K562 (cell line): ENCODE measurements around the gene SGIP1. TPM values are rescaled to one million over a fixed set of nuclear protein-coding genes. Genes with fewer than 3 reads are reported as not detected.

Source experiments
- ATAC-seq: fragments of 200-7000 bp; cut with Tn5 transposase; 3 replicates; pipeline ENCODE4 v1.9.1; 2020; ENCODE audit warnings: moderate library complexity
- BruUV-seq: library from RNA; stranded (reverse); fragments of 400-500 nt; replicated peaks from 2 replicates; lab custom pipeline; 2021; lab: Mats Ljungman, UMichigan
- CTCF ChIA-PET: fragments of 300-600 bp; formaldehyde crosslinking; extraction: SDS; loops from one replicate; lab custom pipeline; 2021; ENCODE audit warnings: low intra/inter-chr PET ratio; lab: Yijun Ruan, JAX
- POLR2A ChIA-PET: fragments of 300-600, 350-650 bp; sonication (Branson Sonifier 250); formaldehyde crosslinking; extraction: SDS; loops from one replicate; lab custom pipeline; 2021; ENCODE audit warnings: antibody characterized with exemption, inconsistent platforms; lab: Yijun Ruan, JAX
- DNase-seq, 4 experiments: peaks; one replicate each; pipeline versions ENCODE4 v3.0.0 to v3.0.0-alpha.2; 2011 to 2018; ENCODE audit warnings: low spot score in 3 of 4, mixed read lengths in 3 of 4; ENCODE audit errors: extremely low read depth in 1 of 4
- FAIRE-seq: peaks from 2 replicates; lab custom pipeline; 2011; peaks lifted over from hg19 to GRCh38; lab: Jason Lieb, UNC
- H2AFZ ChIP-seq: 2 replicates; pipeline ENCODE4 v1.6.0; 2011; ENCODE audit warnings: low read depth, low read length, control low read depth, inconsistent platforms
- H3K27ac ChIP-seq: fragments of 200-600 bp; 3 replicates; pipeline ENCODE4 v1.8.0; 2011; ENCODE audit warnings: low read depth, mild to moderate bottlenecking, control low read depth, inconsistent platforms, low read length, moderate library complexity, mixed read lengths; ENCODE audit errors: extremely low read depth
- H3K27me3 ChIP-seq, 2 experiments: fragments of 300-600 bp in 1 of 2; 2 replicates in 1 of 2; 3 replicates in 1 of 2; pipeline versions ENCODE4 v1.6.0 to v1.8.0; 2011; ENCODE audit warnings: inconsistent platforms in 2 of 2, low read length in 2 of 2, mild to moderate bottlenecking in 1 of 2, mixed read lengths in 1 of 2, moderate library complexity in 1 of 2; ENCODE audit not compliant: control insufficient read depth in 2 of 2, insufficient read depth in 2 of 2
- H3K36me3 ChIP-seq: fragments of 300-600 bp; 3 replicates; pipeline ENCODE4 v1.8.0; 2011; ENCODE audit warnings: mild to moderate bottlenecking, low read length, inconsistent platforms; ENCODE audit not compliant: control insufficient read depth, insufficient read depth
- H3K4me1 ChIP-seq, 2 experiments: fragments of 200-600 bp in 1 of 2; replicated peaks in 1 of 2; 2 replicates in 1 of 2; 3 replicates in 1 of 2; pipeline versions ENCODE4 v1.5.1 to v1.8.0; 2011; ENCODE audit warnings: inconsistent platforms in 2 of 2, low read length in 2 of 2, mild to moderate bottlenecking in 1 of 2, mixed read lengths in 1 of 2, moderate library complexity in 1 of 2; ENCODE audit not compliant: control insufficient read depth in 2 of 2, insufficient read depth in 2 of 2
- H3K4me2 ChIP-seq: 2 replicates; pipeline ENCODE4 v1.6.1; 2011; ENCODE audit warnings: low read length, control low read depth, inconsistent platforms, mixed read lengths; ENCODE audit not compliant: insufficient read depth
- H3K4me3 ChIP-seq: fragments of 200-600 bp; sonication (generic), shearing (Covaris generic); 2 replicates; pipeline ENCODE4 v1.5.1; 2016; ENCODE audit warnings: control low read depth, inconsistent platforms
- H3K79me2 ChIP-seq: fragments of 200-600 bp; 3 replicates; pipeline ENCODE4 v1.8.0; 2011; ENCODE audit warnings: low read length, inconsistent platforms; ENCODE audit not compliant: control insufficient read depth, insufficient read depth
- H3K9ac ChIP-seq, 2 experiments: 2 replicates each; pipeline versions ENCODE4 v1.6.0 to v1.6.1; 2011; ENCODE audit warnings: low read depth in 2 of 2, low read length in 2 of 2, control low read depth in 1 of 2, inconsistent platforms in 1 of 2, mild to moderate bottlenecking in 1 of 2, mixed read lengths in 1 of 2; ENCODE audit not compliant: insufficient read depth in 1 of 2
- H3K9me1 ChIP-seq: one replicate; pipeline ENCODE4 v1.6.0; 2011; ENCODE audit warnings: inconsistent platforms, mild to moderate bottlenecking, low read length, moderate library complexity; ENCODE audit not compliant: control insufficient read depth, insufficient read depth
- H3K9me3 ChIP-seq: replicated peaks from 2 replicates; pipeline ENCODE4 v1.5.1; 2011; ENCODE audit warnings: low read depth, low read length, inconsistent platforms; ENCODE audit not compliant: control insufficient read depth, insufficient read depth
- H4K20me1 ChIP-seq: replicated peaks from 2 replicates; pipeline ENCODE4 v1.6.1; 2011; ENCODE audit warnings: low read length, inconsistent platforms, mixed read lengths; ENCODE audit not compliant: control insufficient read depth, insufficient read depth
- ATF1 ChIP-seq, 2 experiments: fragments of 450-650 bp in 1 of 2; IDR thresholded peaks; 2 replicates each; pipeline ENCODE4 v1.6.1; 2016; ENCODE audit warnings: missing compliant biosample characterization in 1 of 2, missing genetic modification characterization in 1 of 2
- EHMT2 ChIP-seq: fragments of 450-650 bp; IDR thresholded peaks from 2 replicates; pipeline ENCODE4 v1.6.1; 2018; ENCODE audit warnings: antibody characterized with exemption
- GABPA ChIP-seq: fragments of 200-800 bp; sonication (Bioruptor generic); conservative IDR thresholded peaks from 2 replicates; pipeline ENCODE4 v1.6.1; 2016; ENCODE audit warnings: low read depth, missing genetic modification characterization, missing compliant biosample characterization
- PTRF ChIP-seq: fragments of 450-650 bp; IDR thresholded peaks from 2 replicates; pipeline ENCODE4 v1.6.1; 2016; ENCODE audit warnings: mild to moderate bottlenecking, missing genetic modification characterization, missing compliant biosample characterization
- RBBP5 ChIP-seq: fragments of 200-600 bp; sonication (generic); IDR thresholded peaks from 2 replicates; pipeline ENCODE4 v1.6.1; 2012; ENCODE audit warnings: borderline replicate concordance, mild to moderate bottlenecking, low read length, control low read depth, inconsistent platforms; ENCODE audit not compliant: insufficient read depth, poor library complexity, severe bottlenecking
- TCF3 ChIP-seq: sonication (generic); formaldehyde crosslinking; IDR thresholded peaks from 2 replicates; pipeline ENCODE4 v1.4.0; 2020; ENCODE audit warnings: mild to moderate bottlenecking, missing genetic modification reagents
- ZNF717 ChIP-seq: fragments of 250-450 bp; sonication (Bioruptor Pico); IDR thresholded peaks from 2 replicates; pipeline ENCODE4 v1.5.0; 2021
- WGBS: fragments of 100-300 bp; shearing (Covaris generic); methylation state at CpG from one replicate; pipeline ENCODE4 v1.1.6; 2016; ENCODE audit warnings: low coverage, mixed read lengths; ENCODE audit not compliant: insufficient coverage; ENCODE audit errors: missing lambda C conversion rate; 5-methylcytosine and 5-hydroxymethylcytosine counted together
- in situ Hi-C: fragments of 300-500 bp; cut with MboI; formaldehyde crosslinking; loops from 4 replicates; pipeline ENCODE4 v1.15.0; 2018; ENCODE audit warnings: inconsistent platforms, mixed read lengths
- intact Hi-C: fragments of 100-400 bp; cut with micrococcal nuclease; formaldehyde crosslinking; loops from 2 replicates; pipeline ENCODE4 v1.14.2; 2022
- polyA plus RNA-seq, 8 experiments: library from polyadenylated mRNA; depleted of rRNA in 4 of 8; stranded (reverse) in 5 of 8; unstranded in 3 of 8; fragments of >200 nt; fragmentation: Nextera tagmentation in 2 of 8; fragmentation: Illumina TruSeq in 1 of 8; extraction: Ambion mirVana in 2 of 8; extraction: Trizol in 1 of 8; gene quantifications; 2 replicates each; pipeline versions ENCODE4 v1.2.1 to v1.2.3, GENCODE V29; 2011 to 2014; ENCODE audit warnings: inconsistent platforms in 1 of 8, missing spikeins in 1 of 8
- total RNA-seq, 7 experiments: library from RNA; depleted of rRNA in 6 of 7; stranded (reverse); fragments of >200 nt in 6 of 7; fragmentation: Illumina TruSeq in 2 of 7; extraction: Trizol in 2 of 7; gene quantifications; 2 replicates each; pipeline versions ENCODE4 v1.2.1 to v1.2.3, GENCODE V29; 2011 to 2021; ENCODE audit warnings: low replicate concordance in 1 of 7
- TF ChIP-seq, protein P1 (sequence below): fragments of 450-650 bp; IDR thresholded peaks from 2 replicates; pipeline ENCODE4 v1.6.1; 2017; ENCODE audit warnings: mild to moderate bottlenecking, moderate library complexity
- TF ChIP-seq, protein P2 (sequence below): fragments of 450-650 bp; formaldehyde crosslinking; IDR thresholded peaks from 2 replicates; pipeline ENCODE4 v1.4.0; 2020; ENCODE audit warnings: mild to moderate bottlenecking
- TF ChIP-seq, protein P3 (sequence below): fragments of 200-800 bp; sonication (Bioruptor generic); IDR thresholded peaks from 2 replicates; pipeline ENCODE4 v1.6.1; 2017; ENCODE audit warnings: missing genetic modification characterization, missing compliant biosample characterization
- TF ChIP-seq, protein P4 (sequence below): sonication (generic); formaldehyde crosslinking; IDR thresholded peaks from 2 replicates; pipeline ENCODE4 v1.8.0; 2022; ENCODE audit warnings: mild to moderate bottlenecking, missing genetic modification reagents

The SGIP1 gene
- total and polyA plus RNA-seq, 9 of the 15 experiments (the other 6 are each of a cell fraction or from before 2014, with no cell fraction given): 0.07 to 0.35 TPM; not detected in 7

DNA sequence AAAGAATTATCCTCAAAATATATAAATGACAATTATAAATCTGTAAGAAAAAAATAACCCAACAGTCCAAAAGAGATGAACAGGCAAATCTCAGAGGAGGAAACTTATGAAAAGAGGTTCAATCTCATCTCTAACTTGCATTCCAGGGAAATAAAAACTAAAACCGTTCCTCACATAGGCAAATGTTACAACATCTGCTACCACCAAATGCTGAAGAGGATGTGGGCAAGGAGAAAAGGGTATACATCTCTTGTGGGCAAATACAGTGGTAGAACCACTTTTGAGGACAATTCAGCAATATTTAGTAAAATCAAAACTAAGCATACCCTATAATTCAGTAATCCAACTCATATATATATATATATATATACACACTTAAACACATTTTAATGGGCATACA lies 33.7 kb upstream of the SGIP1 start (continued):
- TF ChIP-seq, protein P1, sequence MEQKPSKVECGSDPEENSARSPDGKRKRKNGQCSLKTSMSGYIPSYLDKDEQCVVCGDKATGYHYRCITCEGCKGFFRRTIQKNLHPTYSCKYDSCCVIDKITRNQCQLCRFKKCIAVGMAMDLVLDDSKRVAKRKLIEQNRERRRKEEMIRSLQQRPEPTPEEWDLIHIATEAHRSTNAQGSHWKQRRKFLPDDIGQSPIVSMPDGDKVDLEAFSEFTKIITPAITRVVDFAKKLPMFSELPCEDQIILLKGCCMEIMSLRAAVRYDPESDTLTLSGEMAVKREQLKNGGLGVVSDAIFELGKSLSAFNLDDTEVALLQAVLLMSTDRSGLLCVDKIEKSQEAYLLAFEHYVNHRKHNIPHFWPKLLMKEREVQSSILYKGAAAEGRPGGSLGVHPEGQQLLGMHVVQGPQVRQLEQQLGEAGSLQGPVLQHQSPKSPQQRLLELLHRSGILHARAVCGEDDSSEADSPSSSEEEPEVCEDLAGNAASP: no peak

DNA sequence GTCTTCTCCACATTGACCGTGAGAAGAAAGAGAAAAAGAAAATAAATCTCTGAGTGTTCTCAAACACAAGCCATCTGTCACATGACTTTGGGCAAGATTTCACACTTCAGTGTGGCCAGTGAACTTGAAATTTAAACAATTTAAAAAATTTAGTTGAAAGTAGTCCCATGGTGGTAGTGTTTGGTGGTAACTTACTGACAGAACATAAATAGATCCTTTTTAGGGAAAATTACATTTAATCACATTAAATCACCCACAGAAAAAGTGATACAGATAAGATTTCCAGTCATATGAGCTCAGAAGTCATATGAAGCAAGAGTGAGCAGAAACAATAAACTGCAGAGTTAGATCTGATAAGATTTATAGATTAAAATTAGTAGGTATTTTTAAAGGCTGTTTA lies 31.9 kb upstream of the SGIP1 start:
- Histone ChIP-seq H3K79me2 (no peaks in the 10 kb centered on the region), H4K20me1 (no peaks in the 10 kb centered on the region), H3K36me3 (no peaks in the 10 kb centered on the region), H3K9me1 (no peaks in the 10 kb centered on the region), H3K4me2 (no peak overlapping the region), H3K4me1 (no peaks in the 10 kb centered on the region), H3K9ac (no peak overlapping the region), H3K27ac (no peak overlapping the region), H3K27me3 (no peaks in the 10 kb centered on the region), H2AFZ (no peak overlapping the region), H3K4me3 (no peak overlapping the region), H3K9me3 (no peaks in the 10 kb centered on the region)
- in situ Hi-C loops (no loop called here), intact Hi-C loops (loop anchor here (5.0 to 10.0 kb wide), 3 partner anchors 45 to 545 kb away; no protein-coding TSS in a partner anchor)
- ChIA-PET POLR2A (interaction anchor here (0.5 to 0.7 kb wide), 2 partner anchors 52 to 58 kb away, joined by 4 read pairs; no protein-coding TSS in a partner anchor), CTCF (interaction anchor here (0.6 to 1.0 kb wide), 2 partner anchors 248 to 543 kb away, joined by 3 read pairs; no protein-coding TSS in a partner anchor)
- DNase-seq (no peak), ATAC-seq (no peak), FAIRE-seq (no peak)
- BruUV-seq: no TSS peak
- 0% methylated on average over 1 of the region's 1 CpG for WGBS
- TF ChIP-seq ATF1 (CRISPR knock-in tag; IDR thresholded peaks at IDR 0.05): no peak
- TF ChIP-seq ATF1 (tag; IDR thresholded peaks at IDR 0.05): no peak
- TF ChIP-seq TCF3 (CRISPR knock-in tag): no peak
- TF ChIP-seq ZNF717 (CRISPR knock-in tag): no peak
- TF ChIP-seq EHMT2: no peak
- TF ChIP-seq RBBP5: no peak
- TF ChIP-seq, protein P2, sequence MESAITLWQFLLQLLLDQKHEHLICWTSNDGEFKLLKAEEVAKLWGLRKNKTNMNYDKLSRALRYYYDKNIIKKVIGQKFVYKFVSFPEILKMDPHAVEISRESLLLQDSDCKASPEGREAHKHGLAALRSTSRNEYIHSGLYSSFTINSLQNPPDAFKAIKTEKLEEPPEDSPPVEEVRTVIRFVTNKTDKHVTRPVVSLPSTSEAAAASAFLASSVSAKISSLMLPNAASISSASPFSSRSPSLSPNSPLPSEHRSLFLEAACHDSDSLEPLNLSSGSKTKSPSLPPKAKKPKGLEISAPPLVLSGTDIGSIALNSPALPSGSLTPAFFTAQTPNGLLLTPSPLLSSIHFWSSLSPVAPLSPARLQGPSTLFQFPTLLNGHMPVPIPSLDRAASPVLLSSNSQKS (CRISPR knock-in tag): no peak
- no peak for TF ChIP-seq PTRF (tag)
- no peak for TF ChIP-seq GABPA
- TF ChIP-seq, protein P3, sequence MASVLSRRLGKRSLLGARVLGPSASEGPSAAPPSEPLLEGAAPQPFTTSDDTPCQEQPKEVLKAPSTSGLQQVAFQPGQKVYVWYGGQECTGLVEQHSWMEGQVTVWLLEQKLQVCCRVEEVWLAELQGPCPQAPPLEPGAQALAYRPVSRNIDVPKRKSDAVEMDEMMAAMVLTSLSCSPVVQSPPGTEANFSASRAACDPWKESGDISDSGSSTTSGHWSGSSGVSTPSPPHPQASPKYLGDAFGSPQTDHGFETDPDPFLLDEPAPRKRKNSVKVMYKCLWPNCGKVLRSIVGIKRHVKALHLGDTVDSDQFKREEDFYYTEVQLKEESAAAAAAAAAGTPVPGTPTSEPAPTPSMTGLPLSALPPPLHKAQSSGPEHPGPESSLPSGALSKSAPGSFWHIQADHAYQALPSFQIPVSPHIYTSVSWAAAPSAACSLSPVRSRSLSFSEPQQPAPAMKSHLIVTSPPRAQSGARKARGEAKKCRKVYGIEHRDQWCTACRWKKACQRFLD (CRISPR knock-in tag): no peak
- TF ChIP-seq, protein P4, sequence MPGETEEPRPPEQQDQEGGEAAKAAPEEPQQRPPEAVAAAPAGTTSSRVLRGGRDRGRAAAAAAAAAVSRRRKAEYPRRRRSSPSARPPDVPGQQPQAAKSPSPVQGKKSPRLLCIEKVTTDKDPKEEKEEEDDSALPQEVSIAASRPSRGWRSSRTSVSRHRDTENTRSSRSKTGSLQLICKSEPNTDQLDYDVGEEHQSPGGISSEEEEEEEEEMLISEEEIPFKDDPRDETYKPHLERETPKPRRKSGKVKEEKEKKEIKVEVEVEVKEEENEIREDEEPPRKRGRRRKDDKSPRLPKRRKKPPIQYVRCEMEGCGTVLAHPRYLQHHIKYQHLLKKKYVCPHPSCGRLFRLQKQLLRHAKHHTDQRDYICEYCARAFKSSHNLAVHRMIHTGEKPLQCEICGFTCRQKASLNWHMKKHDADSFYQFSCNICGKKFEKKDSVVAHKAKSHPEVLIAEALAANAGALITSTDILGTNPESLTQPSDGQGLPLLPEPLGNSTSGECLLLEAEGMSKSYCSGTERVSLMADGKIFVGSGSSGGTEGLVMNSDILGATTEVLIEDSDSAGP (CRISPR knock-in tag): no peak
